Measurements from ENCODE around the gene CELF1. TPM values are rescaled to one million over a fixed set of nuclear protein-coding genes. Genes with fewer than 3 reads are reported as not detected.
A peak's percentile ranks its signal among the peaks of the same experiment; 100 is the strongest.

CELF1 gene
- total and polyA plus RNA-seq, 10 of the 15 experiments (the other 5 are each of a cell fraction or from before 2014, with no cell fraction given): 35.3 to 128 (median 85.7) TPM

GRCh38 chr11:47578524-47579494, 25.9 kb upstream of the CELF1 start, which contains the start of the genes KBTBD4 and NDUFS3:
KBTBD4 (minus strand) TSS chr11:47578970; CDS start chr11:47578951, 19 bp downstream.
NDUFS3 (plus strand) TSS chr11:47579074; CDS start chr11:47579092, 18 bp downstream.
- H3K27me3 ChIP-seq (replicated peaks in 1 of 2; ENCODE audit: control insufficient read depth in 2 of 2, insufficient read depth in 2 of 2, low read length in 1 of 2): no peaks in the 10 kb centered on the region
- H3K79me2 ChIP-seq (ENCODE audit: control insufficient read depth, insufficient read depth, low read length): peaks cover 36% of the 10 kb centered on the region
- ChIA-PET SMC1A (ENCODE audit: uncharacterized antibody, unreplicated experiment) (interaction anchor here (0.6 to 2.5 kb wide), 9 partner anchors 12 to 137 kb away, joined by 3 to 9 read pairs (median 4); partner anchors contain the start of genes AGBL2 and CELF1), POLR2A (interaction anchor here (0.7 to 2.4 kb wide), 8 partner anchors 11 to 186 kb away, joined by 3 to 16 read pairs (median 4); partner anchors contain the start of gene PTPMT1), CTCF (interaction anchor here (1.0 to 1.3 kb wide), 3 partner anchors 13 to 81 kb away, joined by 3 to 4 read pairs (median 3); partner anchors contain the start of gene PTPMT1), RAD21 (ENCODE audit: unreplicated experiment) (interaction anchor here (0.5 to 2.6 kb wide), 7 partner anchors 12 to 269 kb away, joined by 3 to 5 read pairs (median 4); partner anchors contain the start of gene NUP160)
- no peaks in the 10 kb centered on the region for H3K9me3 ChIP-seq (replicated peaks; ENCODE audit: control insufficient read depth, insufficient read depth, low read length)
- peak within 1 kb of the TSS; percentile 70 for H3K27ac ChIP-seq (ENCODE audit: control insufficient read depth, insufficient read depth)
- peak; percentile 71 for DNase-seq (ENCODE audit: low read depth, low spot score)
- peak within 1 kb of the TSS; percentile 82 for H3K9ac ChIP-seq (ENCODE audit: control insufficient read depth, insufficient read depth, low read length)
- no peaks in the 10 kb centered on the region for H4K20me1 ChIP-seq (ENCODE audit: control insufficient read depth, insufficient read depth)
- peak within 1 kb of the TSS; percentile 94 for H2AFZ ChIP-seq (ENCODE audit: control insufficient read depth, low read depth, low read length)
- peak within 1 kb of the TSS; percentile 90 for H3K4me3 ChIP-seq
- FAIRE-seq: peak; percentile 94
- peaks cover 12% of the 10 kb centered on the region for H3K4me1 ChIP-seq (ENCODE audit: control insufficient read depth, insufficient read depth, low read length)
- intact Hi-C loops (cut with micrococcal nuclease; ENCODE audit: unreplicated experiment) (no loop called here), in situ Hi-C loops (cut with MboI) (no loop called here)
- ATAC-seq: peak; percentile 96
- TSS peak; percentile 83 for BruUV-seq (replicated peaks)
- under 1% methylated on average over 64 of the region's 72 CpGs for WGBS (ENCODE audit: insufficient coverage, insufficient replicate concordance, low lambda C conversion rate, missing lambda C conversion rate)
- H3K4me2 ChIP-seq (ENCODE audit: control insufficient read depth, insufficient read depth): peak within 1 kb of the TSS; percentile 88
- H3K36me3 ChIP-seq (ENCODE audit: control insufficient read depth in 2 of 2, insufficient read depth in 2 of 2, low read length in 1 of 2): peaks cover 3 to 25% of the 10 kb centered on the region in 2 experiments
- TF ChIP-seq EZH2 (IDR thresholded peaks at IDR 0.05; ENCODE audit: borderline replicate concordance, control insufficient read depth, low read depth, low read length) (no peak), YY1 (IDR thresholded peaks at IDR 0.05; ENCODE audit: low read depth, low read length) (peak; percentile 99), MAX (IDR thresholded peaks at IDR 0.05; ENCODE audit: low read depth, low read length) (peak; percentile 69; the same call in 1 of the 2 replicates), PBX3 (IDR thresholded peaks at IDR 0.05; ENCODE audit: insufficient replicate concordance, low read depth, low read length) (peak; percentile 54), RFX5 (IDR thresholded peaks at IDR 0.05; ENCODE audit: low read depth, low read length) (no peak), PAX5 (IDR thresholded peaks at IDR 0.05; ENCODE audit: borderline replicate concordance, low read depth, low read length) (peak; percentile 69; the same call in 1 of the 2 replicates), SMARCA5 (IDR thresholded peaks at IDR 0.05) (peak; percentile 84), MTA2 (IDR thresholded peaks at IDR 0.05; ENCODE audit: low read depth) (no peak), IRF5 (IDR thresholded peaks at IDR 0.05; ENCODE audit: borderline replicate concordance) (no peak), TCF7 (IDR thresholded peaks at IDR 0.05; ENCODE audit: borderline replicate concordance) (peak; percentile 77), SUZ12 (IDR thresholded peaks at IDR 0.05; ENCODE audit: unreplicated experiment) (no peak), SREBF2 (IDR thresholded peaks at IDR 0.05; ENCODE audit: low read length) (peak; percentile 82), ZNF207 (IDR thresholded peaks at IDR 0.05; ENCODE audit: borderline replicate concordance) (peak; percentile 98), ATF2 (IDR thresholded peaks at IDR 0.05; ENCODE audit: low read length) (no peak; the same call in 1 of the 2 replicates), NR2C2 (IDR thresholded peaks at IDR 0.05; ENCODE audit: borderline replicate concordance, control insufficient read depth, insufficient read length, low read depth) (no peak), BCL3 (IDR thresholded peaks at IDR 0.05; ENCODE audit: borderline replicate concordance, insufficient read depth, low read depth, low read length, poor library complexity, severe bottlenecking) (peak; percentile 84)
